GM21619 (cell line): Measurements from ENCODE around the gene ARHGAP23.
"Not testable (repeated sequence)": the region's sequence is repeated elsewhere in the genome, so short reads cannot be mapped to it uniquely, and the experiment has no call there.

ENCODE experiments used
- ATAC-seq: cut with Tn5 transposase; IDR thresholded peaks from one replicate; pipeline ENCODE4 v1.9.1; 2021; ENCODE audit not compliant: unreplicated experiment

The ARHGAP23 gene

GRCh38 chr17:38511150-38512108 is 83.2 kb downstream of the ARHGAP23 start:
- no peak for ATAC-seq

- ATAC-seq = no peak
Observed at GRCh38 chr17:38512473-38513058, 84.3 kb downstream of the ARHGAP23 start.

GRCh38 chr17:38526526-38526925 is 98.3 kb downstream of the ARHGAP23 start:
- not testable (repeated sequence) for ATAC-seq

- ATAC-seq = not testable (repeated sequence)
Observed at GRCh38 chr17:38528141-38528540, 99.9 kb downstream of the ARHGAP23 start.

GRCh38 chr17:38530856-38531255 is 102.6 kb downstream of the ARHGAP23 start:
- ATAC-seq = not testable (repeated sequence)

GRCh38 chr17:38531761-38532160 is 103.5 kb downstream of the ARHGAP23 start:
- ATAC-seq = not testable (repeated sequence)

GRCh38 chr17:38532451-38532850 is 104.2 kb downstream of the ARHGAP23 start:
- ATAC-seq = no peak

GRCh38 chr17:38533241-38533640 is 105.0 kb downstream of the ARHGAP23 start:
- no peak for ATAC-seq

- ATAC-seq = no peak
Observed at GRCh38 chr17:38533866-38534497, 105.7 kb downstream of the ARHGAP23 start.

GRCh38 chr17:38534498-38534885 is 106.2 kb downstream of the ARHGAP23 start:
- no peak for ATAC-seq

- no peak for ATAC-seq
Observed at GRCh38 chr17:38535886-38536285, 107.6 kb downstream of the ARHGAP23 start.

- ATAC-seq = no peak
Observed at GRCh38 chr17:38536661-38537060, 108.4 kb downstream of the ARHGAP23 start.

GRCh38 chr17:38538906-38539305 is 110.6 kb downstream of the ARHGAP23 start:
- no peak for ATAC-seq

- ATAC-seq = no peak
Observed at GRCh38 chr17:38539386-38539785, 111.1 kb downstream of the ARHGAP23 start.

- no peak for ATAC-seq
Observed at GRCh38 chr17:38540514-38541045, 112.3 kb downstream of the ARHGAP23 start.

GRCh38 chr17:38541281-38541680 is 113.0 kb downstream of the ARHGAP23 start:
- no peak for ATAC-seq

GRCh38 chr17:38542286-38542685 is 114.0 kb downstream of the ARHGAP23 start:
- ATAC-seq = no peak

GRCh38 chr17:38543403-38544174 is 115.3 kb downstream of the ARHGAP23 start:
- ATAC-seq = no peak

GRCh38 chr17:38544175-38544838 is 116.0 kb downstream of the ARHGAP23 start:
- no peak for ATAC-seq

- ATAC-seq = no peak
Observed at GRCh38 chr17:38544839-38545209, 116.6 kb downstream of the ARHGAP23 start.
